HepG2 (cell line): ENCODE measurements around the gene GRID1. TPM values are rescaled to one million over a fixed set of nuclear protein-coding genes. Genes with fewer than 3 reads are reported as not detected.

Experiments
- ATAC-seq: fragments of 200-7000 bp; cut with Tn5 transposase; 3 replicates; pipeline ENCODE4 v1.9.1; 2020; ENCODE audit warnings: mild to moderate bottlenecking, moderate library complexity
- BruUV-seq: library from RNA; stranded (reverse); fragments of 400-500 nt; replicated peaks from 2 replicates; lab custom pipeline; 2021; lab: Mats Ljungman, UMichigan
- CTCF ChIA-PET: fragments of 300-600 bp; formaldehyde crosslinking; extraction: SDS; loops from one replicate; lab custom pipeline; 2021; ENCODE audit warnings: low total read pairs, inconsistent platforms, low intra/inter-chr PET ratio; lab: Yijun Ruan, JAX
- POLR2A ChIA-PET: fragments of 350-600 bp; sonication (Branson Sonifier 250); formaldehyde crosslinking; loops from one replicate; lab custom pipeline; 2020; ENCODE audit warnings: antibody characterized with exemption, inconsistent platforms; lab: Yijun Ruan, JAX
- DNase-seq: peaks from one replicate; pipeline ENCODE4 v3.0.0-alpha.2; 2015; ENCODE audit warnings: low spot score
- FAIRE-seq: peaks from 3 replicates; lab custom pipeline; 2011; peaks lifted over from hg19 to GRCh38; lab: Jason Lieb, UNC
- H2AFZ ChIP-seq: one replicate; pipeline ENCODE4 v1.6.1; 2011; ENCODE audit warnings: low read length, inconsistent platforms
- H3K27ac ChIP-seq: fragments of 300-600 bp; 3 replicates; pipeline ENCODE4 v1.8.0; 2011; ENCODE audit warnings: mixed run types, mild to moderate bottlenecking, mixed read lengths, low read length, inconsistent platforms; ENCODE audit not compliant: insufficient read depth; ENCODE audit errors: extremely low read length
- H3K27me3 ChIP-seq, 2 experiments: fragments of 200-600 bp in 1 of 2; 2 replicates in 1 of 2; 3 replicates in 1 of 2; pipeline versions ENCODE4 v1.6.0 to v1.8.0; 2011; ENCODE audit warnings: low read length in 2 of 2, mild to moderate bottlenecking in 2 of 2, moderate library complexity in 2 of 2, inconsistent platforms in 1 of 2; ENCODE audit not compliant: insufficient read depth in 2 of 2, control insufficient read depth in 1 of 2
- H3K36me3 ChIP-seq, 2 experiments: fragments of 200-600 bp in 1 of 2; replicated peaks in 1 of 2; 2 replicates in 1 of 2; 3 replicates in 1 of 2; pipeline versions ENCODE4 v1.5.1 to v1.8.0; 2011; ENCODE audit warnings: low read length in 2 of 2, inconsistent platforms in 1 of 2; ENCODE audit not compliant: insufficient read depth in 2 of 2, control insufficient read depth in 1 of 2
- H3K4me1 ChIP-seq: 2 replicates; pipeline ENCODE4 v1.5.1; 2012; ENCODE audit warnings: low read length, inconsistent platforms; ENCODE audit not compliant: insufficient read depth
- H3K4me2 ChIP-seq: 2 replicates; pipeline ENCODE4 v1.6.0; 2011; ENCODE audit warnings: low read depth, low read length, inconsistent platforms
- H3K4me3 ChIP-seq, 3 experiments: fragments of 200-600 bp in 1 of 3; sonication (generic), shearing (Covaris generic) in 1 of 3; replicated peaks in 1 of 3; 2 replicates each; pipeline ENCODE4 v1.5.1; 2011 to 2016; ENCODE audit warnings: low read length in 3 of 3, inconsistent platforms in 2 of 3, low read depth in 2 of 3, mild to moderate bottlenecking in 2 of 3, control low read depth in 1 of 3, mixed read lengths in 1 of 3; ENCODE audit not compliant: insufficient read depth in 1 of 3
- H3K79me2 ChIP-seq: one replicate; pipeline ENCODE4 v1.6.1; 2011; ENCODE audit warnings: low read length, inconsistent platforms; ENCODE audit not compliant: insufficient read depth
- H3K9ac ChIP-seq: 2 replicates; pipeline ENCODE4 v1.6.0; 2011; ENCODE audit warnings: mild to moderate bottlenecking, low read depth, low read length, inconsistent platforms; ENCODE audit not compliant: insufficient read depth
- H3K9me3 ChIP-seq: 2 replicates; pipeline ENCODE4 v1.5.1; 2012; ENCODE audit warnings: mild to moderate bottlenecking, low read length
- H4K20me1 ChIP-seq: 2 replicates; pipeline ENCODE4 v1.6.0; 2011; ENCODE audit warnings: inconsistent platforms, mild to moderate bottlenecking, low read length, moderate library complexity; ENCODE audit not compliant: insufficient read depth
- ETV5 ChIP-seq: IDR thresholded peaks from 2 replicates; pipeline ENCODE4 v1.6.1; 2018; ENCODE audit warnings: missing biosample characterization, missing genetic modification reagents, inconsistent platforms, borderline replicate concordance
- GATAD1 ChIP-seq: IDR thresholded peaks from 2 replicates; pipeline ENCODE4 v1.6.1; 2016; ENCODE audit warnings: missing genetic modification reagents, missing compliant biosample characterization
- HDAC1 ChIP-seq: sonication (generic); formaldehyde crosslinking; IDR thresholded peaks from 2 replicates; pipeline ENCODE4 v1.5.1; 2020; ENCODE audit warnings: mild to moderate bottlenecking, missing genetic modification reagents
- HDAC2 ChIP-seq: sonication (generic); formaldehyde crosslinking; IDR thresholded peaks from 2 replicates; pipeline ENCODE4 v1.4.0; 2020; ENCODE audit warnings: missing genetic modification reagents
- HNRNPL ChIP-seq: fragments of 200-400 bp; formaldehyde crosslinking; IDR thresholded peaks from 2 replicates; pipeline ENCODE4 v1.6.1; 2017; ENCODE audit warnings: mild to moderate bottlenecking, low read depth, low read length
- NFE2L2 ChIP-seq: fragments of 150-350 bp; IDR thresholded peaks from 2 replicates; pipeline ENCODE4 v1.6.1; 2014; ENCODE audit warnings: low read length
- SETDB1 ChIP-seq: sonication (generic); formaldehyde crosslinking; IDR thresholded peaks from 2 replicates; pipeline ENCODE4 v1.5.1; 2020; ENCODE audit warnings: missing genetic modification reagents, mild to moderate bottlenecking, borderline replicate concordance
- SNAPC2 ChIP-seq: sonication (generic); formaldehyde crosslinking; IDR thresholded peaks from 2 replicates; pipeline ENCODE4 v1.8.1; 2022; ENCODE audit warnings: mild to moderate bottlenecking, missing genetic modification reagents
- TCF7 ChIP-seq: sonication (generic); IDR thresholded peaks from 2 replicates; pipeline ENCODE4 v1.6.1; 2016; ENCODE audit warnings: antibody characterized with exemption, low read depth
- ZNF160 ChIP-seq: sonication (generic); formaldehyde crosslinking; IDR thresholded peaks from 2 replicates; pipeline ENCODE4 v1.8.0; 2022; ENCODE audit warnings: mild to moderate bottlenecking, inconsistent platforms, missing genetic modification reagents
- ZNF343 ChIP-seq: sonication (generic); formaldehyde crosslinking; IDR thresholded peaks from 2 replicates; pipeline ENCODE4 v1.4.0; 2020; ENCODE audit warnings: mild to moderate bottlenecking, missing genetic modification reagents
- ZNF614 ChIP-seq: IDR thresholded peaks from 2 replicates; pipeline ENCODE4 v1.6.1; 2018; ENCODE audit warnings: missing biosample characterization, missing genetic modification reagents, inconsistent platforms, borderline replicate concordance
- ZNF7 ChIP-seq: IDR thresholded peaks from 2 replicates; pipeline ENCODE4 v1.6.1; 2016; ENCODE audit warnings: missing biosample characterization, missing genetic modification reagents
- ZNF780A ChIP-seq: sonication (generic); formaldehyde crosslinking; IDR thresholded peaks from 2 replicates; pipeline ENCODE4 v1.8.0; 2022; ENCODE audit warnings: mild to moderate bottlenecking, missing genetic modification reagents, moderate library complexity
- ZSCAN30 ChIP-seq: sonication (generic); formaldehyde crosslinking; IDR thresholded peaks from 2 replicates; pipeline ENCODE4 v1.5.0; 2020; ENCODE audit warnings: mild to moderate bottlenecking, missing genetic modification reagents
- ZSCAN31 ChIP-seq: sonication (generic); formaldehyde crosslinking; IDR thresholded peaks from 2 replicates; pipeline ENCODE4 v1.5.0; 2020; ENCODE audit warnings: low read depth, mild to moderate bottlenecking, missing genetic modification reagents
- WGBS: methylation state at CpG from one replicate; pipeline ENCODE4 v1.1.6; 2017; ENCODE audit warnings: low lambda C conversion rate; 5-methylcytosine and 5-hydroxymethylcytosine counted together
- in situ Hi-C: cut with HindIII; loops from 2 replicates; pipeline ENCODE4 v1.10.0; 2017; ENCODE audit warnings: low pct_unique_long_range_greater_than_20kb; ENCODE audit not compliant: extremely low pct_ligation_motif_present
- intact Hi-C: fragments of 100-400 bp; cut with micrococcal nuclease; formaldehyde crosslinking; loops from one replicate; pipeline ENCODE4 v1.10.0; 2022; ENCODE audit not compliant: unreplicated experiment
- polyA plus RNA-seq, 8 experiments: library from polyadenylated mRNA; depleted of rRNA in 3 of 8; stranded (reverse) in 7 of 8; unstranded in 1 of 8; fragments of >200 nt; fragmentation: Illumina TruSeq in 4 of 8; extraction: Trizol in 4 of 8; gene quantifications; 2 replicates each; pipeline versions ENCODE4 v1.2.1 to v1.2.3, GENCODE V29; 2011 to 2016; ENCODE audit warnings: low read depth in 4 of 8, missing spikeins in 1 of 8, mixed read lengths in 1 of 8; ENCODE audit not compliant: insufficient read depth in 1 of 8
- total RNA-seq, 5 experiments: library from RNA; depleted of rRNA; stranded (reverse); fragments of >200 nt; fragmentation: Illumina TruSeq; extraction: Trizol; gene quantifications; 2 replicates each; pipeline ENCODE4 v1.2.3, GENCODE V29; 2016; ENCODE audit warnings: low read depth in 1 of 5
- TF ChIP-seq, protein P1 (sequence below): IDR thresholded peaks from 2 replicates; pipeline ENCODE4 v1.6.1; 2016; ENCODE audit warnings: mild to moderate bottlenecking, missing biosample characterization, missing genetic modification reagents
- TF ChIP-seq, protein P2 (sequence below): sonication (generic); formaldehyde crosslinking; IDR thresholded peaks from 2 replicates; pipeline ENCODE4 v1.5.1; 2020; ENCODE audit warnings: missing genetic modification reagents, mild to moderate bottlenecking, borderline replicate concordance

GRID1 gene
- total and polyA plus RNA-seq, 2 of the 13 experiments (the other 11 are each of a cell fraction or from before 2014, with no cell fraction given), result 0.05 TPM; not detected in 1

GRCh38 chr10:86023931-86024280, 342.7 kb downstream of the GRID1 start:
- no peak for DNase-seq
- POLR2A ChIA-PET, result no interaction called here
- Histone ChIP-seq H3K4me1 (no peaks in the 10 kb centered on the region), H3K36me3 (no peaks in the 10 kb centered on the region), H3K4me3 (no peak overlapping the region), H3K27me3 (no peaks in the 10 kb centered on the region; a peak in 1 of 5 replicates), H3K9me3 (no peaks in the 10 kb centered on the region), H4K20me1 (no peaks in the 10 kb centered on the region), H2AFZ (no peak overlapping the region), H3K79me2 (no peaks in the 10 kb centered on the region), H3K4me2 (no peak overlapping the region), H3K9ac (no peak overlapping the region), H3K27ac (no peak overlapping the region)
- no peak for FAIRE-seq
- no peak for ATAC-seq
- CTCF ChIA-PET, result no interaction called here
- TF ChIP-seq, protein P1, sequence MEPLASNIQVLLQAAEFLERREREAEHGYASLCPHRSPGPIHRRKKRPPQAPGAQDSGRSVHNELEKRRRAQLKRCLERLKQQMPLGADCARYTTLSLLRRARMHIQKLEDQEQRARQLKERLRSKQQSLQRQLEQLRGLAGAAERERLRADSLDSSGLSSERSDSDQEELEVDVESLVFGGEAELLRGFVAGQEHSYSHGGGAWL, result no peak
- TF ChIP-seq ZNF343 (CRISPR knock-in tag) (no peak), SNAPC2 (CRISPR knock-in tag) (no peak), HDAC2 (CRISPR knock-in tag) (no peak), ZSCAN31 (CRISPR knock-in tag) (no peak), ZNF160 (CRISPR knock-in tag) (no peak), ETV5 (CRISPR knock-in tag) (no peak), HDAC1 (CRISPR knock-in tag) (no peak), ZNF7 (CRISPR knock-in tag) (no peak), NFE2L2 (no peak), GATAD1 (CRISPR knock-in tag) (no peak), ZNF614 (CRISPR knock-in tag) (no peak), ZSCAN30 (CRISPR knock-in tag) (no peak), SETDB1 (CRISPR knock-in tag) (no peak), TCF7 (no peak), ZNF780A (CRISPR knock-in tag) (no peak), HNRNPL (no peak)
- TF ChIP-seq, protein P2, sequence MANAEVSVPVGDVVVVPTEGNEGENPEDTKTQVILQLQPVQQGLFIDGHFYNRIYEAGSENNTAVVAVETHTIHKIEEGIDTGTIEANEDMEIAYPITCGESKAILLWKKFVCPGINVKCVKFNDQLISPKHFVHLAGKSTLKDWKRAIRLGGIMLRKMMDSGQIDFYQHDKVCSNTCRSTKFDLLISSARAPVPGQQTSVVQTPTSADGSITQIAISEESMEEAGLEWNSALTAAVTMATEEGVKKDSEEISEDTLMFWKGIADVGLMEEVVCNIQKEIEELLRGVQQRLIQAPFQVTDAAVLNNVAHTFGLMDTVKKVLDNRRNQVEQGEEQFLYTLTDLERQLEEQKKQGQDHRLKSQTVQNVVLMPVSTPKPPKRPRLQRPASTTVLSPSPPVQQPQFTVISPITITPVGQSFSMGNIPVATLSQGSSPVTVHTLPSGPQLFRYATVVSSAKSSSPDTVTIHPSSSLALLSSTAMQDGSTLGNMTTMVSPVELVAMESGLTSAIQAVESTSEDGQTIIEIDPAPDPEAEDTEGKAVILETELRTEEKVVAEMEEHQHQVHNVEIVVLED, result no peak
- BruUV-seq, result no TSS peak
- in situ Hi-C loops (no loop called here), intact Hi-C loops (no loop called here)
- WGBS, result 27% methylated on average over 4 of the region's 4 CpGs
